Caco-2 (cell line): ENCODE results near the gene FAM131B. TPM values are rescaled to one million over a fixed set of nuclear protein-coding genes. Genes with fewer than 3 reads are reported as not detected.

Source experiments
- BruUV-seq: library from RNA; stranded (reverse); fragments of 400-500 nt; replicated peaks from 2 replicates; lab custom pipeline; 2021; lab: Mats Ljungman, UMichigan
- CTCF ChIA-PET: fragments of 300-600 bp; sonication (Branson Sonifier 250); formaldehyde crosslinking; loops from one replicate; lab custom pipeline; 2022; ENCODE audit warnings: antibody characterized with exemption; lab: Charles Lee
- POLR2A ChIA-PET: fragments of 300-600 bp; sonication (Branson Sonifier 250); formaldehyde crosslinking; loops from one replicate; lab custom pipeline; 2022; ENCODE audit warnings: antibody characterized with exemption; lab: Charles Lee
- DNase-seq, 2 experiments: peaks; one replicate each; pipeline versions ENCODE4 v3.0.0 to v3.0.0-alpha.2; 2020 to 2022
- H3K27me3 ChIP-seq: replicated peaks from 2 replicates; pipeline ENCODE4 v1.6.0; 2011; ENCODE audit warnings: low read length; ENCODE audit not compliant: control insufficient read depth, insufficient read depth
- H3K36me3 ChIP-seq: 2 replicates; pipeline ENCODE4 v1.5.1; 2011; ENCODE audit warnings: low read length; ENCODE audit not compliant: control insufficient read depth, insufficient read depth
- H3K4me1 ChIP-seq: fragments of 250-450 bp; sonication (Bioruptor Pico); 2 replicates; pipeline ENCODE4 v1.5.1; 2020; ENCODE audit warnings: mild to moderate bottlenecking
- H3K4me3 ChIP-seq: 2 replicates; pipeline ENCODE4 v1.5.1; 2011; ENCODE audit warnings: low read depth, mild to moderate bottlenecking, control low read depth, low read length
- H3K9me3 ChIP-seq: fragments of 250-450 bp; sonication (Bioruptor Pico); 2 replicates; pipeline ENCODE4 v1.5.1; 2020; ENCODE audit warnings: mild to moderate bottlenecking, moderate library complexity
- H3K27ac Mint-ChIP-seq: one replicate; pipeline ENCODE4 v1.8.0; 2022; ENCODE audit warnings: mixed read lengths; ENCODE audit not compliant: unreplicated experiment
- H3K27me3 Mint-ChIP-seq: one replicate; pipeline ENCODE4 v1.8.0; 2022; ENCODE audit warnings: mixed read lengths; ENCODE audit not compliant: insufficient read depth, unreplicated experiment
- H3K36me3 Mint-ChIP-seq: one replicate; pipeline ENCODE4 v1.8.0; 2022; ENCODE audit warnings: mild to moderate bottlenecking, mixed read lengths; ENCODE audit not compliant: insufficient read depth, unreplicated experiment
- H3K4me1 Mint-ChIP-seq: one replicate; pipeline ENCODE4 v1.8.0; 2022; ENCODE audit warnings: low read depth, mixed read lengths; ENCODE audit not compliant: unreplicated experiment
- H3K4me3 Mint-ChIP-seq: one replicate; pipeline ENCODE4 v1.8.0; 2022; ENCODE audit warnings: mild to moderate bottlenecking, moderate library complexity, mixed read lengths; ENCODE audit not compliant: unreplicated experiment
- H3K9me3 Mint-ChIP-seq: one replicate; pipeline ENCODE4 v1.8.0; 2022; ENCODE audit warnings: mixed read lengths; ENCODE audit not compliant: unreplicated experiment
- CTCF ChIP-seq, 2 experiments: fragments of 200-600 bp in 1 of 2; IDR thresholded peaks; 1 replicate in 1 of 2; 2 replicates in 1 of 2; pipeline versions ENCODE4 v1.5.1 to v1.8.0; 2011 to 2022; ENCODE audit warnings: antibody characterized with exemption in 1 of 2, control low read depth in 1 of 2, inconsistent platforms in 1 of 2, low read depth in 1 of 2, low read length in 1 of 2, mild to moderate bottlenecking in 1 of 2, moderate library complexity in 1 of 2; ENCODE audit not compliant: insufficient read depth in 1 of 2, severe bottlenecking in 1 of 2, unreplicated experiment in 1 of 2
- intact Hi-C: fragments of 100-400 bp; cut with micrococcal nuclease; formaldehyde crosslinking; loops from one replicate; pipeline ENCODE4 v1.10.0; 2022; ENCODE audit not compliant: unreplicated experiment
- total RNA-seq: library from RNA; stranded (reverse); gene quantifications from 2 replicates; pipeline ENCODE4 v1.2.3, GENCODE V29; 2022

Gene FAM131B
- total RNA-seq, 1 experiment from 2014 or later = 22.3 TPM

GRCh38 chr7:143345428-143345900 lies 17.0 kb downstream of the FAM131B start:
- BruUV-seq = no TSS peak
- no peaks in the 10 kb centered on the region for H3K4me1 ChIP-seq
- peak; percentile 85 to 86 for DNase-seq
- CTCF ChIA-PET = interaction anchor here (0.6 to 1.8 kb wide), 13 partner anchors 10 to 763 kb away, joined by 3 to 20 read pairs (median 4); no protein-coding TSS in a partner anchor
- intact Hi-C loops = loop anchor here (1.0 to 5.0 kb wide), 4 partner anchors 15 to 62 kb away; partner anchors contain the start of gene EPHA1
- H3K36me3 ChIP-seq = no peaks in the 10 kb centered on the region
- Mint-ChIP-seq H3K27ac (peak overlapping the region; percentile 40), H3K36me3 (no peaks in the 10 kb centered on the region), H3K27me3 (no peaks in the 10 kb centered on the region), H3K9me3 (no peaks in the 10 kb centered on the region), H3K4me3 (peak overlapping the region; percentile 78), H3K4me1 (peaks cover 6% of the 10 kb centered on the region)
- TF ChIP-seq CTCF (IDR thresholded peaks at IDR 0.05; ENCODE audit: insufficient read depth in 1 of 2, low read depth in 1 of 2, low read length in 1 of 2, severe bottlenecking in 1 of 2, unreplicated experiment in 1 of 2) = peak; percentile 58 to 86
- H3K9me3 ChIP-seq = no peaks in the 10 kb centered on the region
- peak overlapping the region; percentile 36 for H3K4me3 ChIP-seq
- no peaks in the 10 kb centered on the region for H3K27me3 ChIP-seq
- POLR2A ChIA-PET = interaction anchor here (1.0 kb wide), 1 partner anchor 24 kb away, joined by 4 read pairs; no protein-coding TSS in a partner anchor

GRCh38 chr7:143343596-143343995 lies 18.9 kb downstream of the FAM131B start:
- H3K9me3 ChIP-seq = no peaks in the 10 kb centered on the region
- H3K4me3 ChIP-seq = no peak overlapping the region
- no TSS peak for BruUV-seq
- intact Hi-C loops = no loop called here
- H3K4me1 ChIP-seq = no peaks in the 10 kb centered on the region
- Mint-ChIP-seq H3K4me1 (no peaks in the 10 kb centered on the region), H3K4me3 (no peak overlapping the region), H3K27me3 (no peaks in the 10 kb centered on the region), H3K36me3 (no peaks in the 10 kb centered on the region), H3K9me3 (no peaks in the 10 kb centered on the region), H3K27ac (no peak overlapping the region)
- H3K36me3 ChIP-seq = no peaks in the 10 kb centered on the region
- ChIA-PET POLR2A (interaction anchor here (0.6 kb wide), 1 partner anchor 16 kb away, joined by 3 read pairs; no protein-coding TSS in a partner anchor), CTCF (no interaction called here)
- no peaks in the 10 kb centered on the region for H3K27me3 ChIP-seq
- DNase-seq = no peak
- TF ChIP-seq CTCF (IDR thresholded peaks at IDR 0.05; ENCODE audit: insufficient read depth in 1 of 2, low read depth in 1 of 2, low read length in 1 of 2, severe bottlenecking in 1 of 2, unreplicated experiment in 1 of 2) = no peak

GRCh38 chr7:143341842-143342241 lies 20.7 kb downstream of the FAM131B start:
- Histone ChIP-seq H3K4me3 (no peak overlapping the region), H3K36me3 (no peaks in the 10 kb centered on the region), H3K9me3 (no peaks in the 10 kb centered on the region), H3K27me3 (no peaks in the 10 kb centered on the region), H3K4me1 (no peaks in the 10 kb centered on the region)
- H3K4me3 Mint-ChIP-seq = no peak overlapping the region
- no TSS peak for BruUV-seq
- H3K36me3 Mint-ChIP-seq = no peaks in the 10 kb centered on the region
- DNase-seq = no peak
- H3K4me1 Mint-ChIP-seq = no peaks in the 10 kb centered on the region
- no peaks in the 10 kb centered on the region for H3K9me3 Mint-ChIP-seq
- intact Hi-C loops = no loop called here
- no peaks in the 10 kb centered on the region for H3K27me3 Mint-ChIP-seq
- CTCF ChIA-PET = interaction anchor here (1.2 kb wide), 1 partner anchor 79 kb away, joined by 3 read pairs; the partner anchor contains the start of gene GSTK1
- H3K27ac Mint-ChIP-seq = no peak overlapping the region
- TF ChIP-seq CTCF (IDR thresholded peaks at IDR 0.05; ENCODE audit: insufficient read depth in 1 of 2, low read depth in 1 of 2, low read length in 1 of 2, severe bottlenecking in 1 of 2, unreplicated experiment in 1 of 2) = no peak
- POLR2A ChIA-PET = no interaction called here
